CD14-positive monocyte (primary cell): ENCODE data around the gene IKZF3. TPM values are rescaled to one million over a fixed set of nuclear protein-coding genes. Genes with fewer than 3 reads are reported as not detected.

Experiments used
- DNase-seq, 3 donors: peaks; one replicate each; pipeline ENCODE4 v3.0.0-alpha.2; 2011 to 2022
- H2AFZ ChIP-seq: 2 replicates; pipeline ENCODE4 v1.6.0; 2012; ENCODE audit warnings: mild to moderate bottlenecking, low read depth, low read length, inconsistent platforms; ENCODE audit not compliant: insufficient read depth, poor library complexity, severe bottlenecking
- H3K27ac ChIP-seq, 2 donors: 1 replicate in 1 of 2; 2 replicates in 1 of 2; pipeline ENCODE4 v1.5.1; 2012 to 2013; ENCODE audit warnings: low read length in 2 of 2, control low read depth in 1 of 2, inconsistent platforms in 1 of 2, low read depth in 1 of 2, mild to moderate bottlenecking in 1 of 2
- H3K27me3 ChIP-seq, 2 donors: one replicate each; pipeline versions ENCODE4 v1.6.0 to v1.6.1; 2011 to 2013; ENCODE audit warnings: low read length in 2 of 2; ENCODE audit not compliant: control insufficient read depth in 2 of 2, insufficient read depth in 2 of 2
- H3K36me3 ChIP-seq, 2 donors: replicated peaks in 1 of 2; 1 replicate in 1 of 2; 2 replicates in 1 of 2; pipeline versions ENCODE4 v1.5.1 to v1.6.1; 2012 to 2013; ENCODE audit warnings: low read length in 2 of 2, control low read depth in 1 of 2, inconsistent platforms in 1 of 2, mild to moderate bottlenecking in 1 of 2; ENCODE audit not compliant: insufficient read depth in 2 of 2, control insufficient read depth in 1 of 2
- H3K4me1 ChIP-seq, 2 donors: 1 replicate in 1 of 2; 2 replicates in 1 of 2; pipeline versions ENCODE4 v1.5.1 to v1.6.1; 2012 to 2013; ENCODE audit warnings: low read length in 2 of 2, control low read depth in 1 of 2, inconsistent platforms in 1 of 2, mild to moderate bottlenecking in 1 of 2, moderate library complexity in 1 of 2; ENCODE audit not compliant: insufficient read depth in 2 of 2, control insufficient read depth in 1 of 2
- H3K4me2 ChIP-seq: replicated peaks from 2 replicates; pipeline ENCODE3; 2012; ENCODE audit warnings: low read length, moderate library complexity, mild to moderate bottlenecking; ENCODE audit not compliant: poor library complexity, severe bottlenecking; ENCODE audit errors: extremely low read depth
- H3K4me3 ChIP-seq, 3 experiments: fragments of 200-600 bp in 1 of 3; sonication (generic) in 1 of 3; replicated peaks in 1 of 3; 1 replicate in 2 of 3; 2 replicates in 1 of 3; pipeline ENCODE4 v1.5.1; 2011 to 2013; ENCODE audit warnings: low read length in 3 of 3, mild to moderate bottlenecking in 3 of 3, control low read depth in 2 of 3, low read depth in 2 of 3, inconsistent platforms in 1 of 3, moderate library complexity in 1 of 3
- H3K79me2 ChIP-seq: 2 replicates; pipeline ENCODE4 v1.6.0; 2012; ENCODE audit warnings: mild to moderate bottlenecking, control low read depth, inconsistent platforms, low read length, moderate library complexity; ENCODE audit not compliant: insufficient read depth
- H3K9ac ChIP-seq: 2 replicates; pipeline ENCODE4 v1.6.0; 2017; ENCODE audit warnings: low read length, mild to moderate bottlenecking; ENCODE audit not compliant: insufficient read depth, poor library complexity, severe bottlenecking
- H3K9me3 ChIP-seq, 2 donors: replicated peaks in 1 of 2; 1 replicate in 1 of 2; 2 replicates in 1 of 2; pipeline versions ENCODE4 v1.5.1 to v1.6.1; 2012 to 2013; ENCODE audit warnings: low read length in 2 of 2, control low read depth in 1 of 2; ENCODE audit not compliant: control insufficient read depth in 1 of 2, insufficient read depth in 1 of 2
- H4K20me1 ChIP-seq: 2 replicates; pipeline ENCODE4 v1.6.0; 2012; ENCODE audit warnings: mild to moderate bottlenecking, low read length, control low read depth, moderate library complexity; ENCODE audit not compliant: insufficient read depth
- H3K27ac Mint-ChIP-seq, 7 donors: one replicate each; pipeline ENCODE4 v1.8.0; 2020; ENCODE audit warnings: mild to moderate bottlenecking in 7 of 7, mixed read lengths in 7 of 7, moderate library complexity in 6 of 7, inconsistent platforms in 2 of 7
- H3K27me3 Mint-ChIP-seq, 3 donors: one replicate each; pipeline ENCODE4 v1.8.0; 2021 to 2022; ENCODE audit warnings: low read depth in 3 of 3, mild to moderate bottlenecking in 3 of 3, mixed read lengths in 3 of 3, moderate library complexity in 3 of 3, inconsistent platforms in 1 of 3
- H3K36me3 Mint-ChIP-seq, 2 donors: one replicate each; pipeline ENCODE4 v1.8.0; 2020; ENCODE audit warnings: mixed read lengths in 2 of 2, inconsistent platforms in 1 of 2, mild to moderate bottlenecking in 1 of 2
- H3K4me1 Mint-ChIP-seq: one replicate; pipeline ENCODE4 v1.8.0; 2020; ENCODE audit warnings: mild to moderate bottlenecking, mixed read lengths
- H3K4me3 Mint-ChIP-seq, 2 donors: one replicate each; pipeline ENCODE4 v1.8.0; 2020; ENCODE audit warnings: mild to moderate bottlenecking in 2 of 2, mixed read lengths in 2 of 2, moderate library complexity in 1 of 2
- H3K9me3 Mint-ChIP-seq, 7 donors: one replicate each; pipeline ENCODE4 v1.8.0; 2020 to 2022; ENCODE audit warnings: mixed read lengths in 7 of 7, mild to moderate bottlenecking in 6 of 7, moderate library complexity in 6 of 7, inconsistent platforms in 2 of 7
- WGBS: methylation state at CpG from one replicate; pipeline ENCODE4 v1.1.5; 2013; ENCODE audit warnings: missing lambda C conversion rate; ENCODE audit not compliant: insufficient coverage; 5-methylcytosine and 5-hydroxymethylcytosine counted together
- intact Hi-C, 2 donors: fragments of 100-400 bp; cut with micrococcal nuclease; formaldehyde crosslinking; loops; one replicate each; pipeline versions ENCODE4 v1.15.0 to v1.15.1; 2023
- polyA plus RNA-seq, 3 donors: library from polyadenylated mRNA; depleted of rRNA in 1 of 3; unstranded in 2 of 3; stranded (reverse) in 1 of 3; fragments of 300-500 nt in 2 of 3; fragments of >200 nt in 1 of 3; fragmentation: Illumina TruSeq in 2 of 3; gene quantifications; 1 replicate in 2 of 3; 2 replicates in 1 of 3; pipeline ENCODE4 v1.2.3, GENCODE V29; 2012 to 2021
- TF ChIP-seq, protein P1 (sequence below): fragments of 200-600 bp; IDR thresholded peaks from one replicate; pipeline ENCODE4 v1.8.0; 2022; ENCODE audit warnings: antibody characterized with exemption, mild to moderate bottlenecking

IKZF3 gene
- polyA plus RNA-seq, 3 donors, result 0.05 to 0.15 (median 0.05) TPM

DNA sequence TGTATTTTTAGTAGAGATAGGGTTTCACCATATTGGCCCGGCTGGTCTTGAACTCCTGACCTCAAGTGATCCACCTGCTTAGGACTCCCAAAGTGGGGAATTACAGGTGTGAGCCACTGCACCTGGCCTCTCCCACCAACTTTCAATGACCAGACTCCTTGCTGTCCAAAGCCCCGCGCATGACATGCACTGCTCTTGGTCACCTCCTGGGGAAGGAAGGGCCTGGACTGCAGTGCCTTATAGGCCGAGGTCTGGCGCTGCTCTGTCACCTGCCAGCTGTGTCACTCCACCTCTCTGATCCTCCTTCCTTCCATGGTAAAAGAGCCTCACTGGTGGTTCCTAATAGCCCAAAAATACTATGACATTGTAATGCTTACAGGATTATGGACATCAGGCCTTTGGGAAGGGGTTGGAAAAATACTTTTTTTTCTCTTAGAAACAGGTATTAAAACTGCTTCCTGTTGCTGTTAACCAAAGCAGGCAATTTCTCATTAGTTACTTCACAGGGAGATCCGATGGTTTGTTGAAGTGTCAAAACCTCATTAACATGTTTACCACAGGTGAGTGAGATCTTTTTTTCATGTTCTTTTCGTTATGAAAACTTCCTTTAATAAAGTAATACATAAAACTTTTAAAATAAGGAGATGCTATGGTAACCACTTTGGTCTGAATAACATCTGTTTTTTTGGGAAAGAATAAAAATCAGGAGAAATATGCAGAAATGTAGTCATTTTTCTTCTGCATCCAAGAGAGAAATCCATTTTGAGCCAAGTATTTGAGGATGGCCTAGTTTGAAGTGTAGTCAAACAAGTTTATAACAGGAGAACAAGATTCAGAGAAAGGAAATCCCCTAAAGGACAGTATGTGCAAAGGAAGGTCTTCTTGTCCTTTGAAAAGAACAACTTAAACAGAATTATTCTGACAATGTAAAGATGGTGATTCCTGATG, 90.9 kb downstream of the IKZF3 start:
- H3K9me3 Mint-ChIP-seq, result no peaks in the 10 kb centered on the region
- H3K4me2 ChIP-seq, result no peak overlapping the region

DNA sequence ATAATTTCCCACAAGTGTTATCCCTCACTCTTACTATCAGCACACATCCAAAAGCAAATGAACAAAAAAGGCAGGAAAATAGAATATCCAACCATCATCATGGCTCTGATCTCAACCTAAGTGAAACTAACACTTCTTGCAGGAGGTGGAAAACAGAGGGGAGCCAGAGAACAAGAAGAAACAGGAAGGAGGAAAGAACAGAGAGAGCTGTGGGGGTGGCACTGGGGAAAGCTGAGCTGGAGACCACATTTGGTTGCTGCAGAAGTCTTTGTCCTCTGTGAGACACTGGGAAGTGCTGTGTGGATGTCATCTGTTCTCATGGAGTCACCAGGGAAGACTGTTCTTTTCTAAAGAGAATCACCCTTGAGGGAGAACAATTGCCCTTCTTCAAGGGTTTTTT, 91.7 kb downstream of the IKZF3 start:
- Mint-ChIP-seq H3K4me3 (no peak overlapping the region), H3K27me3 (peaks cover 28 to 49% (median 39%) of the 10 kb centered on the region in 3 donors), H3K4me1 (peaks cover 6% of the 10 kb centered on the region), H3K9me3 (no peaks in the 10 kb centered on the region), H3K36me3 (peaks cover 0 to 2% of the 10 kb centered on the region in 2 donors), H3K27ac (peak overlapping the region in 1 of 7 donors; percentile 39)
- no peak overlapping the region for H3K9ac ChIP-seq
- no peaks in the 10 kb centered on the region for H4K20me1 ChIP-seq
- no peaks in the 10 kb centered on the region for H3K36me3 ChIP-seq
- H3K4me1 ChIP-seq, result no peaks in the 10 kb centered on the region
- intact Hi-C loops, result no loop called here
- H3K4me2 ChIP-seq, result no peak overlapping the region
- no peak overlapping the region for H2AFZ ChIP-seq
- no peaks in the 10 kb centered on the region for H3K9me3 ChIP-seq
- no peaks in the 10 kb centered on the region for H3K79me2 ChIP-seq
- no peak overlapping the region for H3K27ac ChIP-seq
- peaks cover 31 to 51% of the 10 kb centered on the region in 2 donors for H3K27me3 ChIP-seq
- H3K4me3 ChIP-seq, result no peak overlapping the region
- no peak for DNase-seq
- TF ChIP-seq, protein P1, sequence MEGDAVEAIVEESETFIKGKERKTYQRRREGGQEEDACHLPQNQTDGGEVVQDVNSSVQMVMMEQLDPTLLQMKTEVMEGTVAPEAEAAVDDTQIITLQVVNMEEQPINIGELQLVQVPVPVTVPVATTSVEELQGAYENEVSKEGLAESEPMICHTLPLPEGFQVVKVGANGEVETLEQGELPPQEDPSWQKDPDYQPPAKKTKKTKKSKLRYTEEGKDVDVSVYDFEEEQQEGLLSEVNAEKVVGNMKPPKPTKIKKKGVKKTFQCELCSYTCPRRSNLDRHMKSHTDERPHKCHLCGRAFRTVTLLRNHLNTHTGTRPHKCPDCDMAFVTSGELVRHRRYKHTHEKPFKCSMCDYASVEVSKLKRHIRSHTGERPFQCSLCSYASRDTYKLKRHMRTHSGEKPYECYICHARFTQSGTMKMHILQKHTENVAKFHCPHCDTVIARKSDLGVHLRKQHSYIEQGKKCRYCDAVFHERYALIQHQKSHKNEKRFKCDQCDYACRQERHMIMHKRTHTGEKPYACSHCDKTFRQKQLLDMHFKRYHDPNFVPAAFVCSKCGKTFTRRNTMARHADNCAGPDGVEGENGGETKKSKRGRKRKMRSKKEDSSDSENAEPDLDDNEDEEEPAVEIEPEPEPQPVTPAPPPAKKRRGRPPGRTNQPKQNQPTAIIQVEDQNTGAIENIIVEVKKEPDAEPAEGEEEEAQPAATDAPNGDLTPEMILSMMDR, result no peak

More for the DNA sequence above, 90.9 kb downstream of the IKZF3 start:
- TF ChIP-seq, protein P1, result no peak
- Histone ChIP-seq H3K79me2 (no peaks in the 10 kb centered on the region), H4K20me1 (no peaks in the 10 kb centered on the region), H3K9me3 (no peaks in the 10 kb centered on the region), H3K36me3 (no peaks in the 10 kb centered on the region), H3K27me3 (peaks cover 38 to 55% of the 10 kb centered on the region in 2 donors), H3K4me3 (no peak overlapping the region), H3K27ac (no peak overlapping the region), H3K9ac (no peak overlapping the region), H3K4me1 (no peaks in the 10 kb centered on the region), H2AFZ (no peak overlapping the region)
- peaks cover 0 to 2% of the 10 kb centered on the region in 2 donors for H3K36me3 Mint-ChIP-seq
- peaks cover 32 to 52% (median 37%) of the 10 kb centered on the region in 3 donors for H3K27me3 Mint-ChIP-seq
- intact Hi-C loops, result no loop called here
- peaks cover 9% of the 10 kb centered on the region for H3K4me1 Mint-ChIP-seq
- DNase-seq, result no peak
- peak overlapping the region in 1 of 7 donors; percentile 63 for H3K27ac Mint-ChIP-seq
- H3K4me3 Mint-ChIP-seq, result no peak overlapping the region
- WGBS, result 93% methylated on average over 3 of the region's 7 CpGs
